ENCODE data around the gene FREM1. TPM values are rescaled to one million over a fixed set of nuclear protein-coding genes. Genes with fewer than 3 reads are reported as not detected.

Gene FREM1
- total and polyA plus RNA-seq, 2 experiments from 2014 or later: 0.78 to 3.1 TPM

DNA sequence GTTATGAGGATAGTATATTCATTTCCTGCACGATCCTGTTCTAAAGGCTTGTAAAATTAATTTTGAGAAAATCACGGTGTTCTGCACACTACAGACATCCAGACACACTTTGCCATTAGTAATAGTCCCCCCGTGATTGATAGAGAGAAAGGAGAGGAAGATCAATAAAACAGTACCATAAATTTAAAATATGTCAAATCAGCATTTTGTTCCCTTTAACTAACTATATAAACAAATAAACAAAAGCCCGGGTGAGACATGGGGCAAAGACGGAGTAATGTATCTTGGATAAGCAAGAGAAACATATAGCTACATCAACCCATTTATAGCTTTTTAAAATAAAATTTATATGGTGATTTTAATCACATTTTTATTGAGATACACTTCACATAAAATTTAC lies 177.1 kb downstream of the FREM1 start (continued):
- TF ChIP-seq, protein P1, sequence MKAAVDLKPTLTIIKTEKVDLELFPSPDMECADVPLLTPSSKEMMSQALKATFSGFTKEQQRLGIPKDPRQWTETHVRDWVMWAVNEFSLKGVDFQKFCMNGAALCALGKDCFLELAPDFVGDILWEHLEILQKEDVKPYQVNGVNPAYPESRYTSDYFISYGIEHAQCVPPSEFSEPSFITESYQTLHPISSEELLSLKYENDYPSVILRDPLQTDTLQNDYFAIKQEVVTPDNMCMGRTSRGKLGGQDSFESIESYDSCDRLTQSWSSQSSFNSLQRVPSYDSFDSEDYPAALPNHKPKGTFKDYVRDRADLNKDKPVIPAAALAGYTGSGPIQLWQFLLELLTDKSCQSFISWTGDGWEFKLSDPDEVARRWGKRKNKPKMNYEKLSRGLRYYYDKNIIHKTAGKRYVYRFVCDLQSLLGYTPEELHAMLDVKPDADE (IDR thresholded peaks at IDR 0.05): no peak
- TF ChIP-seq JUNB (IDR thresholded peaks at IDR 0.05; ENCODE audit: unreplicated experiment): no peak
- no peak for TF ChIP-seq STAT1 (IDR thresholded peaks at IDR 0.05; ENCODE audit: unreplicated experiment)
- no peak for TF ChIP-seq ZNF331 (CRISPR knock-in tag; IDR thresholded peaks at IDR 0.05; ENCODE audit: low read depth)
- no peak for TF ChIP-seq ZNF114 (CRISPR knock-in tag; IDR thresholded peaks at IDR 0.05)
- TF ChIP-seq, protein P2, sequence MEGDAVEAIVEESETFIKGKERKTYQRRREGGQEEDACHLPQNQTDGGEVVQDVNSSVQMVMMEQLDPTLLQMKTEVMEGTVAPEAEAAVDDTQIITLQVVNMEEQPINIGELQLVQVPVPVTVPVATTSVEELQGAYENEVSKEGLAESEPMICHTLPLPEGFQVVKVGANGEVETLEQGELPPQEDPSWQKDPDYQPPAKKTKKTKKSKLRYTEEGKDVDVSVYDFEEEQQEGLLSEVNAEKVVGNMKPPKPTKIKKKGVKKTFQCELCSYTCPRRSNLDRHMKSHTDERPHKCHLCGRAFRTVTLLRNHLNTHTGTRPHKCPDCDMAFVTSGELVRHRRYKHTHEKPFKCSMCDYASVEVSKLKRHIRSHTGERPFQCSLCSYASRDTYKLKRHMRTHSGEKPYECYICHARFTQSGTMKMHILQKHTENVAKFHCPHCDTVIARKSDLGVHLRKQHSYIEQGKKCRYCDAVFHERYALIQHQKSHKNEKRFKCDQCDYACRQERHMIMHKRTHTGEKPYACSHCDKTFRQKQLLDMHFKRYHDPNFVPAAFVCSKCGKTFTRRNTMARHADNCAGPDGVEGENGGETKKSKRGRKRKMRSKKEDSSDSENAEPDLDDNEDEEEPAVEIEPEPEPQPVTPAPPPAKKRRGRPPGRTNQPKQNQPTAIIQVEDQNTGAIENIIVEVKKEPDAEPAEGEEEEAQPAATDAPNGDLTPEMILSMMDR (conservative IDR thresholded peaks at IDR 0.05; ENCODE audit: low read depth in 2 of 2): no peak
- TF ChIP-seq NANOG (IDR thresholded peaks at IDR 0.05; ENCODE audit: borderline replicate concordance): no peak

DNA sequence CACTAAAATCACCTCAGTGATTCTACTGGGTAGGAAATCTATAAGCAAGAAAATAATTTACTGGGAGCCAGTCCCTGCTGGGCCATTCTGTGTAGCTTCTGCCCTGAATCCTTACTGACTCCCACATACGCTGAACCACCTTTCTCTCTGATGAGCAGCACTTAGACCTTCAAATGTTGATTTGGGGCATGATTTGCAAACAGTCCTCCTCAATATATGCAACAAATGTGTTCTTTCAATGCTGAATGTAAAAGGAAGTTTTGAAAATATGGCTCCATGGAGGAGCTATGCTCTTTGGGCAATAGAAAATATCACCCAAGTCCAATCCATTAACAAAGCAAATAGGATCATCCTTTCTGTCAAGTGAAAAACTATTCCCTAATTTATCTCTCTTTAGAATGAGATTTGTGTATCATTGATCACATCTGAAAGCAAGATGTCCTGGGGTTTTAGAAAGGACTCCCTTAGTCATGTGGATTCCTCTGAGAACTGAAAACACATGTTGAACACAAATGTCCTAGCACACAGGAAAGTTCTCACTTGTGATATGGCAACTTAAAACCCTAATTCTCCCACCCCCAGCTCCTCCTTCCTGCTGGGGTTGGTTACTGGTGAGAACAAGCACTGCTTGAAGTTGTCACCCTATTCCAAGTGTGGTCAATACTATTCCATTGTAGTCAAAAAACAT lies 178.8 kb downstream of the FREM1 start:
- Histone ChIP-seq H3K79me2 (replicated peaks; ENCODE audit: insufficient read depth) (no peaks in the 10 kb centered on the region), H4K20me1 (replicated peaks; ENCODE audit: insufficient read depth) (no peaks in the 10 kb centered on the region), H3K4me3 (no peak overlapping the region), H3F3A (replicated peaks; ENCODE audit: low read depth) (no peaks in the 10 kb centered on the region), H3K4me2 (no peak overlapping the region), H3K27me3 (ENCODE audit: insufficient read depth) (peaks cover 6% of the 10 kb centered on the region; the same call in 1 of the 2 replicates), H3K9me2 (ENCODE audit: insufficient read depth) (no peaks in the 10 kb centered on the region; the same call in 1 of the 2 replicates), H2AFZ (no peak overlapping the region), H3K36me3 (ENCODE audit: insufficient read depth) (no peaks in the 10 kb centered on the region), H3K4me1 (ENCODE audit: insufficient read depth) (no peaks in the 10 kb centered on the region), H3K27ac (ENCODE audit: low read depth) (no peak overlapping the region)
- Mint-ChIP-seq H3K27me3 (ENCODE audit: insufficient read depth, low read depth, poor library complexity) (no peaks in the 10 kb centered on the region), H3K4me1 (no peaks in the 10 kb centered on the region), H3K36me3 (ENCODE audit: low read depth) (no peaks in the 10 kb centered on the region), H3K4me3 (no peak overlapping the region), H3K27ac (no peak overlapping the region), H3K9me3 (no peaks in the 10 kb centered on the region)
- DNase-seq (ENCODE audit: low spot score): no peak
- no peak for ATAC-seq
- no peak for TF ChIP-seq EZH2 (IDR thresholded peaks at IDR 0.05; ENCODE audit: low read depth, unreplicated experiment)
- TF ChIP-seq ZNF114 (CRISPR knock-in tag; IDR thresholded peaks at IDR 0.05): no peak
- TF ChIP-seq, protein P1 (IDR thresholded peaks at IDR 0.05): no peak
- TF ChIP-seq, protein P3, sequence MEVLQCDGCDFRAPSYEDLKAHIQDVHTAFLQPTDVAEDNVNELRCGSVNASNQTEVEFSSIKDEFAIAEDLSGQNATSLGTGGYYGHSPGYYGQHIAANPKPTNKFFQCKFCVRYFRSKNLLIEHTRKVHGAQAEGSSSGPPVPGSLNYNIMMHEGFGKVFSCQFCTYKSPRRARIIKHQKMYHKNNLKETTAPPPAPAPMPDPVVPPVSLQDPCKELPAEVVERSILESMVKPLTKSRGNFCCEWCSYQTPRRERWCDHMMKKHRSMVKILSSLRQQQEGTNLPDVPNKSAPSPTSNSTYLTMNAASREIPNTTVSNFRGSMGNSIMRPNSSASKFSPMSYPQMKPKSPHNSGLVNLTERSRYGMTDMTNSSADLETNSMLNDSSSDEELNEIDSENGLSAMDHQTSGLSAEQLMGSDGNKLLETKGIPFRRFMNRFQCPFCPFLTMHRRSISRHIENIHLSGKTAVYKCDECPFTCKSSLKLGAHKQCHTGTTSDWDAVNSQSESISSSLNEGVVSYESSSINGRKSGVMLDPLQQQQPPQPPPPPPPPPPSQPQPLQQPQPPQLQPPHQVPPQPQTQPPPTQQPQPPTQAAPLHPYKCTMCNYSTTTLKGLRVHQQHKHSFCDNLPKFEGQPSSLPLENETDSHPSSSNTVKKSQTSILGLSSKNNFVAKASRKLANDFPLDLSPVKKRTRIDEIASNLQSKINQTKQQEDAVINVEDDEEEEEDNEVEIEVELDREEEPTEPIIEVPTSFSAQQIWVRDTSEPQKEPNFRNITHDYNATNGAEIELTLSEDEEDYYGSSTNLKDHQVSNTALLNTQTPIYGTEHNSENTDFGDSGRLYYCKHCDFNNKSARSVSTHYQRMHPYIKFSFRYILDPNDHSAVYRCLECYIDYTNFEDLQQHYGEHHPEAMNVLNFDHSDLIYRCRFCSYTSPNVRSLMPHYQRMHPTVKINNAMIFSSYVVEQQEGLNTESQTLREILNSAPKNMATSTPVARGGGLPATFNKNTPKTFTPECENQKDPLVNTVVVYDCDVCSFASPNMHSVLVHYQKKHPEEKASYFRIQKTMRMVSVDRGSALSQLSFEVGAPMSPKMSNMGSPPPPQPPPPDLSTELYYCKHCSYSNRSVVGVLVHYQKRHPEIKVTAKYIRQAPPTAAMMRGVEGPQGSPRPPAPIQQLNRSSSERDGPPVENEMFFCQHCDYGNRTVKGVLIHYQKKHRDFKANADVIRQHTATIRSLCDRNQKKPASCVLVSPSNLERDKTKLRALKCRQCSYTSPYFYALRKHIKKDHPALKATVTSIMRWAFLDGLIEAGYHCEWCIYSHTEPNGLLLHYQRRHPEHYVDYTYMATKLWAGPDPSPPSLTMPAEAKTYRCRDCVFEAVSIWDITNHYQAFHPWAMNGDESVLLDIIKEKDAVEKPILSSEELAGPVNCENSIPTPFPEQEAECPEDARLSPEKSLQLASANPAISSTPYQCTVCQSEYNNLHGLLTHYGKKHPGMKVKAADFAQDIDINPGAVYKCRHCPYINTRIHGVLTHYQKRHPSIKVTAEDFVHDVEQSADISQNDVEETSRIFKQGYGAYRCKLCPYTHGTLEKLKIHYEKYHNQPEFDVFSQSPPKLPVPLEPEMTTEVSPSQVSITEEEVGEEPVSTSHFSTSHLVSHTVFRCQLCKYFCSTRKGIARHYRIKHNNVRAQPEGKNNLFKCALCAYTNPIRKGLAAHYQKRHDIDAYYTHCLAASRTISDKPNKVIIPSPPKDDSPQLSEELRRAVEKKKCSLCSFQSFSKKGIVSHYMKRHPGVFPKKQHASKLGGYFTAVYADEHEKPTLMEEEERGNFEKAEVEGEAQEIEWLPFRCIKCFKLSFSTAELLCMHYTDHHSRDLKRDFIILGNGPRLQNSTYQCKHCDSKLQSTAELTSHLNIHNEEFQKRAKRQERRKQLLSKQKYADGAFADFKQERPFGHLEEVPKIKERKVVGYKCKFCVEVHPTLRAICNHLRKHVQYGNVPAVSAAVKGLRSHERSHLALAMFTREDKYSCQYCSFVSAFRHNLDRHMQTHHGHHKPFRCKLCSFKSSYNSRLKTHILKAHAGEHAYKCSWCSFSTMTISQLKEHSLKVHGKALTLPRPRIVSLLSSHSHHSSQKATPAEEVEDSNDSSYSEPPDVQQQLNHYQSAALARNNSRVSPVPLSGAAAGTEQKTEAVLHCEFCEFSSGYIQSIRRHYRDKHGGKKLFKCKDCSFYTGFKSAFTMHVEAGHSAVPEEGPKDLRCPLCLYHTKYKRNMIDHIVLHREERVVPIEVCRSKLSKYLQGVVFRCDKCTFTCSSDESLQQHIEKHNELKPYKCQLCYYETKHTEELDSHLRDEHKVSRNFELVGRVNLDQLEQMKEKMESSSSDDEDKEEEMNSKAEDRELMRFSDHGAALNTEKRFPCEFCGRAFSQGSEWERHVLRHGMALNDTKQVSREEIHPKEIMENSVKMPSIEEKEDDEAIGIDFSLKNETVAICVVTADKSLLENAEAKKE (CRISPR knock-in tag; IDR thresholded peaks at IDR 0.05): no peak
- TF ChIP-seq EZH2phosphoT487 (IDR thresholded peaks at IDR 0.05; ENCODE audit: unreplicated experiment): no peak
- TF ChIP-seq CREB1 (CRISPR knock-in tag; IDR thresholded peaks at IDR 0.05; ENCODE audit: low read depth): no peak
- TF ChIP-seq POLR2AphosphoS5 (IDR thresholded peaks at IDR 0.05; ENCODE audit: low read depth): no peak
- TF ChIP-seq NANOG (IDR thresholded peaks at IDR 0.05; ENCODE audit: borderline replicate concordance): no peak
- no peak for TF ChIP-seq STAT1 (IDR thresholded peaks at IDR 0.05; ENCODE audit: unreplicated experiment)
- TF ChIP-seq JUNB (IDR thresholded peaks at IDR 0.05; ENCODE audit: unreplicated experiment): no peak
